GM19324 (cell line): ENCODE measurements around the gene ZDHHC15.
"Not testable (repeated sequence)": the region's sequence is repeated elsewhere in the genome, so short reads cannot be mapped to it uniquely, and the experiment has no call there.

Experiments
- ATAC-seq: cut with Tn5 transposase; IDR thresholded peaks from one replicate; pipeline ENCODE4 v1.9.1; 2021; ENCODE audit warnings: mild to moderate bottlenecking, moderate library complexity; ENCODE audit not compliant: unreplicated experiment, low FRiP score

ZDHHC15 gene

GRCh38 chrX:75522565-75523431 lies at the start of gene ZDHHC15:
ZDHHC15 (minus strand) TSS chrX:75523037; CDS start chrX:75523024, 13 bp downstream.
- no peak for ATAC-seq

DNA sequence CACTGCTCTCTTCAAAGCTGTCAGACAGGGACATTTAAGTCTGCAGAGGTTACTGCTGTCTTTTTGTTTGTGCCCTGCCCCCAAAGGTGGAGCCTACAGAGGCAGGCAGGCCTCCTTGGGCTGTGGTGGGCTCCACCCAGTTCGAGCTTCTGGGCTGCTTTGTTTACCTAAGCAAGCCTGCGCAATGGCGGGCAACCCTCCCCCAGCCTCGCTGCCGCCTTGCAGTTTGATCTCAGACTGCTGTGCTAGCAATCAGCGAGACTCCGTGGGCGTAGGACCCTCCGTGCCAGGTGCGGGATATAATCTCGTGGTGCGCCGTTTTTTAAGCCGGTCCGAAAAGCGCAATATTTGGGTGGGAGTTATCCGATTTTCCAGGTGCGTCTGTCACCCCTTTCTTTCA lies 37.7 kb upstream of the ZDHHC15 start:
- not testable (repeated sequence) for ATAC-seq

DNA sequence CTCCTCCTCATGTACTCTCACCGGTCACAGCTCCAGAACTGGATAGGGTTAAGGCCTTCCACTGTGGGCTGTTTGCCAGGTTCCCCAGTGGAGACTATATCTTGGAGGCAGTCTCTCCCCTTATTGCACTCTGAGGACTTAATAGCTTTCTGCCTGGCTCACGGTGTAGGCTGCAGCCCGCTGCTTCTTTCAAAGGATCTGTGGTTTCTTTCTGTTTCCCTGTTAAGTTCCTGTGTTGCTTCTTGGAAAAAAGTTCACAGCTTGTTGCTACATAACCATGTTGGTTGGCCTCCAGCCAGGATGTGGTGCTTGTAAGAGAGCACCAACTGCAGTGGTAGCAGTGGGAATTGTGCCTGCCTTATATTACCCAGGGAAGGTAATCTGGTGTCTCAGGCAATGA lies 24.9 kb upstream of the ZDHHC15 start:
- no peak for ATAC-seq

- ATAC-seq = no peak
These were observed 24.1 kb upstream of the ZDHHC15 start for GRCh38 chrX:75546724-75547511.

DNA sequence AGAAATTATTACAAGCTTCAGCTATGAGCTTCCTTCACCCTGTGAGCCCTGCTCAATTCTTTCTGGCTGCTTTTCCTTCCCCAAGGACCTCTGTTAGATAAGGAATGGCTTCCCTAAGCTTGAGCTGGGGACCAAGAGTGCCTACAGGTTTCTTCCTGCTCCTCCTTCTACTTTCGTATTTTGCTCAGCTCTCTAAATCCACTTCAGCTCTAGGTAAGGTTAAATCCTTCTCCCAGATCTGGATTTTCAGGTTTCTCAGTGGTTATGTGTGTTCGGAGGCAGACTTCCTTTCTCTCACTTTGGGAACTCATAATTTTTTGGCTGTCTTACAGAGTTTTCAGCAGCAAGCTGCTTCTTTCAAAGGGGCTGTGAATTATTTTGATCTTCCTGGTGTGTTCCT lies 21.9 kb upstream of the ZDHHC15 start:
- no peak for ATAC-seq

- ATAC-seq = no peak
These were observed 38.9 kb downstream of the ZDHHC15 start for GRCh38 chrX:75483933-75484332.

GRCh38 chrX:75461780-75462179 lies 61.1 kb downstream of the ZDHHC15 start:
- not testable (repeated sequence) for ATAC-seq

GRCh38 chrX:75421688-75422230 lies 101.1 kb downstream of the ZDHHC15 start:
- no peak for ATAC-seq

GRCh38 chrX:75407153-75407552 lies 115.7 kb downstream of the ZDHHC15 start:
- ATAC-seq = not testable (repeated sequence)

DNA sequence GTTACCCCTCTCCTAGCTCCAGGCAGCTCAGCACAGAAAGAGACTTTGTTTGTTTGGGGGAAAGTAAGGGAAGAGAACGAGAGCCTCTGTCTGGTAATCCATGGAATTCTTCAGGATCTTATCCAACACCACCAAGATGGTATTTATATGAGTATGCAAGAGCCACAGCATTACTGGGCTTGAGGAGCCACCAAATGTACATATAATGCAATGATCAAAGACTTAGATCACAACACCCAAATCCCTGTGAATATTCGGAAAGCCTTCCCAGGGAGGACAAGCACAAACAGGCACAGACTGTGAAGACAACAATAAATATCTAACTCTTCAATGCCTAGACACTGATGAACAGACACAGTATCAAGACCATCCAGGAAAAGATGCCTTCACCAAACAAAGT lies 132.4 kb downstream of the ZDHHC15 start:
- no peak for ATAC-seq

- ATAC-seq = no peak
These were observed 153.1 kb downstream of the ZDHHC15 start for GRCh38 chrX:75369721-75370120.

DNA sequence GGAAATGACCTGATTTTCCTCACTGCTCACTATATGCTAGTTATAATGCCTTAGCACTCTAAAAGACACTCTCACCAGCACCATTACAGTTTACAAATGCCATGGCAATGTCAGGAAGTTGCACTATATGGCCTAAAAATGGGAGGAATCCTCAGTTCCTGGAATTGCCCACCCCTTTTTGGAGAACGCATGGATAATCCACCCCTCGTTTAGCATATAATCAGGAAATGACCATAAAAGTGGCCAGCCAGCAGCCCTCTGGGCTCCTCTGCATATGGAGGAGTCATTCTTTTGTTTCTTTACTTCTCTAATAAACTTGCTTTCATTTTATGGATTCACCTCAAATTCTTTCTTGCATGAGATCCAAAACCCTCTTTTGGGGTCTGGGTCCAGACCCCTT lies 156.0 kb downstream of the ZDHHC15 start:
- no peak for ATAC-seq

GRCh38 chrX:75365243-75365975 lies 157.4 kb downstream of the ZDHHC15 start:
- ATAC-seq = no peak

DNA sequence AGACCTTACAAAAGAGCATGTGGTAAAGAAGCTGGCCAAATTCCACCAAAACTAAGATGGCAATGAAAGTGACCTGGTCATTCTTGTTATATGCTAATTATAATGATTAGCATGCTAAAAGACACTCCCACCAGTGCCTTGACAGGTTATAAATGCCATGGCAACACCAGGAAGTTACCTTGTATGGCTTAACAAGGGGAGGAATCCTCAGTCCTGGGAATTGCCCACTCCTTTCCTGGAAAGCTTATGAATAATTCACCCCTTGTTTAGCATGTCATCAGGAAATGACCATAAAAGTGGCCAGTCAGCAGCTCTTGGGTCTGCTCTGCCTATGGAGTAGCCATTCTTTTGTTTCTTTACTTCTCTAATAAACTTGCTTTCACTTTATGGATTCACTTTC lies 161.0 kb downstream of the ZDHHC15 start:
- ATAC-seq = no peak

- ATAC-seq = not testable (repeated sequence)
These were observed 174.2 kb downstream of the ZDHHC15 start for GRCh38 chrX:75348601-75349000.

GRCh38 chrX:75337525-75337924 lies 185.3 kb downstream of the ZDHHC15 start:
- no peak for ATAC-seq

GRCh38 chrX:75335127-75335458 lies 187.7 kb downstream of the ZDHHC15 start:
- no peak for ATAC-seq

DNA sequence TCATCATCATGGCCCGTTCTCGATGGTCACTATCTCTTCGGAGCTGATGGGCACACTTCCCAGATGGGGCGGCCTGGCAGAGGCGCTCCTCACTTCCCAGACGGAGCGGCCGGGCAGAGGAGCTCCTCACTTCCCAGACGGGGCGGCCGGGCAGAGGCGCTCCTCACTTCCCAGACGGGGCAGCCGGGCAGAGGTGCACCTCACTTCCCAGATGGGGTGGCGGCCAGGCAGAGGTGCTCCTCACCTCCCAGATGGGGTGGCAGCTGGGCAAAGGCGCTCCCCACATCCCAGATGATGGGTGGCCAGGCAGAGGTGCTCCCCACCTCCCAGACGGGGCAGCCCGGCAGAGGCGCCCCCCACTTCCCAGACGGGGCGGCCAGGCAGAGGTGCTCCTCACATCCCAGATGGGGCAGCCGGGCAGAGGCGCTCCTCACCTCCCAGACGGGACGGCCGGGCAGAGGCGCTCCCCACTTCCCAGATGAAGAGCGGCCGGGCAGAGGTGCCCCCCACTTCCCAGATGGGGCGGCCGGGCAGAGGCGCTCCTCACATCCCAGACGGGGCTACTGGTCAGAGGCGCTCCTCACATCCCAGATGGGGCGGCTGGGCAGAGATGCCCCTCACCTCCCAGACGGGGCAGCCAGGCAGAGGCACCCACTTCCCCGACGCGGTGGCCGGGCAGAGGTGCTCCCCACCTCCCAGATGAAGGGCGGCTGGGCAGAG lies 188.3 kb downstream of the ZDHHC15 start:
- ATAC-seq = not testable (repeated sequence)

DNA sequence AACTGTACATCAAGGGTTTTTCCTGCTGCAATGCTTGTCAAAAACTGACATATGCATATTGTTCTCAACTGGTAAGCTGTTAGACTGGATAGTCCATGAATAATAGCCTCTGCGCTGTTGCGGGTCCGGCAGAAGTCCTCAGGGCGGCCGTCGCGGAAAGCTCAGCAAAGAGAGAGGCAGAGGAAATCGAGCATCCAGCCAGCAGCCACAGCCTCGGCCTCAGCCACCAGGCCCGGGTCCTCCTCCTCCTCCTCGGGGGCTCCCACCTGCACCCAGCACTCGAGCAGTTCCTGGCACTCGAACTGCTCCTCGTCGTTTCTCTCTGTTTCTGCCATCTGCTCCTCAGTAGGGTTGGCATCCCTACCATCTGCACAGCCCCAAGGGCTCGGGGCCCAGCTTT lies 195.2 kb downstream of the ZDHHC15 start:
- no peak for ATAC-seq
